Psoas muscle (tissue), 8 donors: ENCODE data around the gene FAM9C. TPM values are rescaled to one million over a fixed set of nuclear protein-coding genes. Genes with fewer than 3 reads are reported as not detected.
A peak's percentile ranks its signal among the peaks of the same experiment; 100 is the strongest.
"Not testable (repeated sequence)": the region's sequence is repeated elsewhere in the genome, so short reads cannot be mapped to it uniquely, and the experiment has no call there.

Experiments used
- ATAC-seq, 4 donors: fragments of 200-7000 bp; cut with Tn5 transposase; one replicate each; pipeline ENCODE4 v1.9.1; 2020; ENCODE audit warnings: moderate library complexity in 3 of 4, mild to moderate bottlenecking in 2 of 4
- DNase-seq, 2 donors: peaks; one replicate each; pipeline ENCODE4 v3.0.0-alpha.2; 2020
- H3K27ac ChIP-seq: fragments of 200-600 bp; one replicate; pipeline ENCODE4 v1.8.0; 2022
- H3K27me3 ChIP-seq, 3 donors: fragments of 200-600 bp in 1 of 3; one replicate each; pipeline versions ENCODE4 v1.6.1 to v1.8.0; 2013 to 2022; ENCODE audit warnings: low read length in 2 of 3, mild to moderate bottlenecking in 2 of 3, moderate library complexity in 1 of 3; ENCODE audit not compliant: insufficient read depth in 3 of 3
- H3K36me3 ChIP-seq, 2 donors: fragments of 200-600 bp in 1 of 2; one replicate each; pipeline versions ENCODE4 v1.6.1 to v1.8.0; 2013 to 2022; ENCODE audit warnings: low read depth in 1 of 2, mild to moderate bottlenecking in 1 of 2, moderate library complexity in 1 of 2; ENCODE audit not compliant: insufficient read depth in 1 of 2
- H3K4me1 ChIP-seq: fragments of 200-600 bp; one replicate; pipeline ENCODE4 v1.8.0; 2022
- H3K4me3 ChIP-seq: fragments of 200-600 bp; one replicate; pipeline ENCODE4 v1.8.0; 2022; ENCODE audit warnings: mild to moderate bottlenecking
- H3K9me3 ChIP-seq: fragments of 200-600 bp; one replicate; pipeline ENCODE4 v1.8.0; 2022
- CTCF ChIP-seq: fragments of 200-600 bp; IDR thresholded peaks from one replicate; pipeline ENCODE4 v1.8.0; 2022; ENCODE audit warnings: antibody characterized with exemption
- WGBS, 3 donors: extraction: QIAGEN DNeasy Blood & Tissue Kit; methylation state at CpG; one replicate each; pipeline versions ENCODE4 v1.1.6 to v1.1.7; 2013; 5-methylcytosine and 5-hydroxymethylcytosine counted together
- intact Hi-C, 2 donors: fragments of 100-400 bp; cut with DNase I; formaldehyde crosslinking; loops; one replicate each; pipeline versions ENCODE4 v1.11.0 to v1.14.2; 2022
- polyA plus RNA-seq, 3 donors: library from polyadenylated mRNA; stranded (reverse); fragments of 200-250 nt; gene quantifications; one replicate each; pipeline ENCODE4 v1.2.3, GENCODE V29; 2013
- total RNA-seq, 4 donors: library from RNA; stranded (reverse); fragmentation: NEBNext Ultra II Directional in 2 of 4; extraction: Animal tissue kit (Norgen Biotek cat#: 25700) in 2 of 4; gene quantifications; one replicate each; pipeline versions ENCODE4 v1.2.1 to v1.2.4, GENCODE V29; 2021 to 2023
- donor health status: healthy with polysubstance abuse.
- donor health status: DM: no; HTN: no; CAD: no; lungs with moderate emphysema.
- donor health status: Bipolar disorder and iron deficiency.
- donor health status: healthy.
- donor health status: DM: yes; HTN: yes; CAD: no.
- donor health status: DM: no; HTN: no; CAD: no.
- donor health status: DM: no; HTN: no; CAD: no.
- donor health status: DM: yes; HTN: yes; CAD: no.

FAM9C gene
- total and polyA plus RNA-seq, 7 donors: 0.04 TPM; not detected in 6

DNA sequence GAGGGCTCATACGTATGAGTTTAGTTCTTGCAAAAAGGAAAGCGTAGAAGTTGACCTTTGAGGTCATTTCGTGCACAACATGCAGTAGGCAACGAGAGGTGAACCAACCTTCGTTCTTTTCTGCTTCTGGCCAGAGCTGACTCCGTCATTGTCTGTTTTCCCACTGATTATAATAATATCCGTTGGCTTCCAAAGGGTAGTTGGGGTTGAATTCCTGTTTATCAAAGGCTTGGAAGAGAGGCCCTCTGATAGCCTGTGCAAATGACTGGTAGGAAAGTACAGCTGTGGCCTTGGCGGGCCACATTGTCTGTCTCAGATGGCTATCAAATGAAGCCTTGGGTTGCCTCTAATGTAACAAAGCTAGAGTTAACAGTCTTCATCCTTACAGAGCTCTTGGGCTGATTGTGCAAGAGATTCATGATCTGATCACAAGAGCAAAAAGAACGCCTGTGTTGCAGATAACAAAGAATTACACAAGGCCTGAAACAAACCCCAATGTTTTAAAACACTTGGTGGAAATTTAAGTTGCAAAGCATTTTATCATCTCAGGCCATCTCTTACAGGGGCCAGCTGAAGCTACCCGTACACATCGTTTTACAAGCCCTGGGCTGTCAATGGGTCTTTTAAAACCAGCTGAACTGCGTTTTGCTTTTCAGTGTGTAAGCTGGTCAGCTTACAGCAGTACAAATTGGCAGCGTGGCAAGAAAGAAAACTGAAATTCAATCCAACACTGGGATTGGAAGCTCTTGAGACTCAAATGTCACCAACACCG lies 46.1 kb upstream of the FAM9C start:
- H3K36me3 ChIP-seq: no peaks in the 10 kb centered on the region
- no peaks in the 10 kb centered on the region for H3K4me1 ChIP-seq
- H3K9me3 ChIP-seq: no peaks in the 10 kb centered on the region
- TF ChIP-seq CTCF: no peak
- H3K27ac ChIP-seq: no peak overlapping the region
- DNase-seq (no peak), ATAC-seq (peak in 1 of 4 donors; percentile 30)
- 36 to 56% (median 50%) methylated on average over 14 of the region's 14 CpGs for WGBS, 3 donors
- H3K27me3 ChIP-seq: no peaks in the 10 kb centered on the region
- intact Hi-C loops: no loop called here
- H3K4me3 ChIP-seq: no peak overlapping the region

GRCh38 chrX:13090027-13090338 lies 45.6 kb upstream of the FAM9C start:
- TF ChIP-seq CTCF: no peak

DNA sequence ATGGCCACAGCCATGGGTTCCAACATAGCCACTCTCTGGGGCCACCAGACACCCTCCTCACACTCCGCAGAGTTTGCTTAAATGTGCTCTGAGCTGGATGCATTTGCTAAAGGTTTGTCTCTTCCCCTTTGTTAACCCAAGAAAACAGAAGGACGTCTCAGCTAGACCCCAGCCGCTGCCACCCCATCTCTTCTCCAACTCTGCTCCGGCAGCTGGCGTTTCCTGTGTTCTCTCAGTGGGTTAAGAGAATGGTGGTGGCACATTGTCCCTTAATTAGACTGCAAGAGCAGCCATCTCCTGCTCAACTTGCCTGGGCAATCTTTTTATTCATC lies 43.7 kb upstream of the FAM9C start:
- no peaks in the 10 kb centered on the region for H3K9me3 ChIP-seq
- H3K36me3 ChIP-seq: no peaks in the 10 kb centered on the region
- no peak for TF ChIP-seq CTCF
- no peak overlapping the region for H3K4me3 ChIP-seq
- 81 to 92% (median 91%) methylated on average over 5 of the region's 5 CpGs for WGBS, 3 donors
- no peaks in the 10 kb centered on the region for H3K27me3 ChIP-seq
- H3K27ac ChIP-seq: no peak overlapping the region
- ATAC-seq (no peak), DNase-seq (no peak)
- intact Hi-C loops: no loop called here
- H3K4me1 ChIP-seq: no peaks in the 10 kb centered on the region

More at GRCh38 chrX:13090027-13090338, 45.6 kb upstream of the FAM9C start:
- H3K27me3 ChIP-seq: no peaks in the 10 kb centered on the region
- intact Hi-C loops: no loop called here
- no peak overlapping the region for H3K27ac ChIP-seq
- H3K9me3 ChIP-seq: no peaks in the 10 kb centered on the region
- WGBS, 3 donors: 67 to 88% (median 70%) methylated on average over 1 of the region's 1 CpG
- DNase-seq (no peak), ATAC-seq (no peak)
- H3K36me3 ChIP-seq: no peaks in the 10 kb centered on the region
- no peak overlapping the region for H3K4me3 ChIP-seq
- no peaks in the 10 kb centered on the region for H3K4me1 ChIP-seq

- Histone ChIP-seq H3K27ac (no peak overlapping the region), H3K4me1 (no peaks in the 10 kb centered on the region), H3K36me3 (no peaks in the 10 kb centered on the region), H3K27me3 (no peaks in the 10 kb centered on the region), H3K4me3 (no peak overlapping the region), H3K9me3 (no peaks in the 10 kb centered on the region)
- WGBS, 3 donors: 79 to 84% (median 81%) methylated on average over 10 of the region's 10 CpGs
- intact Hi-C loops: no loop called here
- DNase-seq (no peak), ATAC-seq (no peak)
- no peak for TF ChIP-seq CTCF
These were observed 43.1 kb upstream of the FAM9C start for GRCh38 chrX:13087322-13088155.

DNA sequence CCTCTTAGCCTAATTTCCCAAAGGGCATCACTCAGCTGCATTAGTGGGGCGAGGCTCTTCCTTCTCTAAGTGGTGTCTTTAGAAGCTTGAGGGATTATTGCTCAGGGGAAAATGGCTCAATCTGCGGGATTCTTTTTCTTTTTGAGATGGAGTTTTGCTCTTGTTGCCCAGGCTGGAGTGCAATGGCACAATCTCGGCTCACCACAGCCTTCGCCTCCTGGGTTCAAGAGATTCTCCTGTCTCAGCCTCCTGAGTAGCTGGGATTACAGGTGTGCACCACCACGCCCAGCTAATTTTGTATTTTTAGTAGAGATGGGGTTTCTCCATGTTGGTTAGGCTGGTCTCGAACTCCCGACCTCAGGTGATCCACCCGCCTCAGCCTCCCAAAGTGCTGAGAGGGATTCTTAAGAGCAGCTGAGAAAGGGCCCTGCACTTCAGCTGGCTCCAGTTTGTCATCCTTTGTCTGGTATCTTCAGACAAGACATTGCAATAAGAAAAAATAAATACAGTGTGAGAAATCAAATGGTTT lies 42.4 kb upstream of the FAM9C start:
- ATAC-seq, H3K9me3 ChIP-seq, H3K36me3 ChIP-seq, H3K4me1 ChIP-seq, H3K27ac ChIP-seq, DNase-seq, intact Hi-C loops, H3K4me3 ChIP-seq, H3K27me3 ChIP-seq: not testable (repeated sequence)
- 90 to 95% (median 94%) methylated on average over 6 to 8 of the region's 8 CpGs for WGBS, 3 donors
